22Rv1 (cell line): ENCODE results near the gene ERCC6.

Experiments used
- H3K27ac ChIP-seq: fragments of 450-650 bp; 2 replicates; pipeline ENCODE4 v1.5.1; 2017
- ZFX ChIP-seq: fragments of 450-650 bp; IDR thresholded peaks from 2 replicates; pipeline ENCODE4 v1.6.1; 2017; ENCODE audit warnings: antibody characterized with exemption, borderline replicate concordance
- TF ChIP-seq, protein P1 (sequence below): fragments of 450-650 bp; IDR thresholded peaks from 2 replicates; pipeline ENCODE4 v1.5.1; 2017; ENCODE audit warnings: mild to moderate bottlenecking

The ERCC6 gene

DNA sequence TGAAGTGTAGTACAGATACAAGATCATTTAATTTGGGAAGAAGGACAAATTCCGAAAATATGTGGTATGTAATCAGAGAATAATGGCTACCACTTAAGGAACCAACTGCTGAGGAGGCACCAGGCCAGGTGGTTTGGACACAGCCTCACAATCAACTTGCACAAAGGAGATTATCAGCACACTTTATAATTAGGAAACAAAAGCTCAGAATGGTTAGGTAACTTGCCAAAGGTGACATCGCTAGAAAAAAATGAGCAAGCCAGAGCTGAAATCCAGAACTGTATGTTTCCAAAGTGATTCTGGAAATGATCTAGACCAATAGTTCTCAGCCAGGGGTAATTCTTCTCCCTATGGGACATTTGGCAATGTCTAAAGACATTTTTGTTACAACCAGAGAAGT lies 36.6 kb downstream of the ERCC6 start:
- no peak overlapping the region for H3K27ac ChIP-seq
- TF ChIP-seq, protein P1, sequence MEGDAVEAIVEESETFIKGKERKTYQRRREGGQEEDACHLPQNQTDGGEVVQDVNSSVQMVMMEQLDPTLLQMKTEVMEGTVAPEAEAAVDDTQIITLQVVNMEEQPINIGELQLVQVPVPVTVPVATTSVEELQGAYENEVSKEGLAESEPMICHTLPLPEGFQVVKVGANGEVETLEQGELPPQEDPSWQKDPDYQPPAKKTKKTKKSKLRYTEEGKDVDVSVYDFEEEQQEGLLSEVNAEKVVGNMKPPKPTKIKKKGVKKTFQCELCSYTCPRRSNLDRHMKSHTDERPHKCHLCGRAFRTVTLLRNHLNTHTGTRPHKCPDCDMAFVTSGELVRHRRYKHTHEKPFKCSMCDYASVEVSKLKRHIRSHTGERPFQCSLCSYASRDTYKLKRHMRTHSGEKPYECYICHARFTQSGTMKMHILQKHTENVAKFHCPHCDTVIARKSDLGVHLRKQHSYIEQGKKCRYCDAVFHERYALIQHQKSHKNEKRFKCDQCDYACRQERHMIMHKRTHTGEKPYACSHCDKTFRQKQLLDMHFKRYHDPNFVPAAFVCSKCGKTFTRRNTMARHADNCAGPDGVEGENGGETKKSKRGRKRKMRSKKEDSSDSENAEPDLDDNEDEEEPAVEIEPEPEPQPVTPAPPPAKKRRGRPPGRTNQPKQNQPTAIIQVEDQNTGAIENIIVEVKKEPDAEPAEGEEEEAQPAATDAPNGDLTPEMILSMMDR, result no peak
- no peak for TF ChIP-seq ZFX

- TF ChIP-seq ZFX, result no peak
- TF ChIP-seq, protein P1, result no peak
- H3K27ac ChIP-seq, result no peak overlapping the region
Measured at GRCh38 chr10:49500412-49500811, 38.5 kb downstream of the ERCC6 start.

GRCh38 chr10:49499305-49499851 lies 39.5 kb downstream of the ERCC6 start:
- TF ChIP-seq ZFX, result no peak
- TF ChIP-seq, protein P1, result no peak
- H3K27ac ChIP-seq, result no peak overlapping the region

- no peak overlapping the region for H3K27ac ChIP-seq
- no peak for TF ChIP-seq ZFX
- TF ChIP-seq, protein P1, result no peak
Measured at GRCh38 chr10:49498425-49498824, 40.5 kb downstream of the ERCC6 start.

DNA sequence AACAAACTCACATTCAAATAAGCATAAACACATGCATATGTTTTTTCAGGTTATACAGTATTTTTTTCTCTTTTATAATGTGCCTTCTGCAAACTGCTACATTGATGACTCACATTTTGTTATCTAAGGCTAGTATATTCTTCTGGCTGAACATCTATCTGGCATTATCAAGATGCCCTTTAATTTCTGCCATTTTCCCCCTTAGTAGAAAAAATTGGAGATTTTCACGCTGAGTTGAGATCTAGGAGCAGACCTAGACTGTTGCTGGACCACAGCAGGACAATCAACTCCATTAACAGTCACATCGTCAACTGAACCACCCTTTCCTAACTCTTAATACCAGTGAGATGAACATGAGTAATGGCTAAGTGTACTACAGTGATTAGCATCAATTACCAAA lies 41.6 kb downstream of the ERCC6 start:
- H3K27ac ChIP-seq, result no peak overlapping the region
- TF ChIP-seq, protein P1, result no peak
- no peak for TF ChIP-seq ZFX

- no peak overlapping the region for H3K27ac ChIP-seq
- no peak for TF ChIP-seq ZFX
- TF ChIP-seq, protein P1, result no peak
Measured at GRCh38 chr10:49488056-49488717, 50.7 kb downstream of the ERCC6 start.

- no peak overlapping the region for H3K27ac ChIP-seq
- TF ChIP-seq, protein P1, result no peak
- no peak for TF ChIP-seq ZFX
Measured at GRCh38 chr10:49486738-49487137, 52.2 kb downstream of the ERCC6 start.
